OCI-LY7 (cell line): Measurements from ENCODE around the gene GATA6. TPM values are rescaled to one million over a fixed set of nuclear protein-coding genes. Genes with fewer than 3 reads are reported as not detected.

Source experiments
- BruUV-seq: library from RNA; stranded (reverse); fragments of 400-500 nt; replicated peaks from 2 replicates; lab custom pipeline; 2021; lab: Mats Ljungman, UMichigan
- CTCF ChIA-PET: fragments of 300-600 bp; sonication (Branson Sonifier 250); formaldehyde crosslinking; loops from one replicate; lab custom pipeline; 2022; ENCODE audit warnings: antibody characterized with exemption; ENCODE audit not compliant: unreplicated experiment; lab: Charles Lee
- POLR2A ChIA-PET: fragments of 300-600 bp; sonication (Branson Sonifier 250); formaldehyde crosslinking; loops from one replicate; lab custom pipeline; 2022; ENCODE audit warnings: antibody characterized with exemption; lab: Charles Lee
- DNase-seq: peaks from one replicate; pipeline ENCODE4 v3.0.0-alpha.2; 2015; ENCODE audit warnings: low spot score
- H2AFZ ChIP-seq: fragments of 200-600 bp; sonication (generic), shearing (Covaris generic); 2 replicates; pipeline ENCODE4 v1.6.1; 2014; ENCODE audit warnings: mild to moderate bottlenecking, antibody characterized with exemption, low read length, moderate library complexity
- H3K27ac ChIP-seq: fragments of 200-600 bp; sonication (generic); 2 replicates; pipeline ENCODE4 v1.5.1; 2014; ENCODE audit warnings: mixed run types, low read depth, mild to moderate bottlenecking, moderate library complexity, low read length, inconsistent platforms; ENCODE audit not compliant: poor library complexity, severe bottlenecking
- H3K36me3 ChIP-seq: fragments of 200-600 bp; sonication (generic); 2 replicates; pipeline ENCODE4 v1.6.1; 2014; ENCODE audit warnings: mild to moderate bottlenecking, antibody characterized with exemption, low read length, moderate library complexity, mixed read lengths; ENCODE audit not compliant: insufficient read depth
- H3K4me1 ChIP-seq: fragments of 200-600 bp; sonication (generic); 2 replicates; pipeline ENCODE4 v1.5.1; 2014; ENCODE audit warnings: mild to moderate bottlenecking, low read length; ENCODE audit not compliant: insufficient read depth, poor library complexity, severe bottlenecking
- H3K4me2 ChIP-seq: fragments of 200-600 bp; sonication (generic); 2 replicates; pipeline ENCODE4 v1.6.1; 2014; ENCODE audit warnings: mild to moderate bottlenecking, low read length
- H3K4me3 ChIP-seq: fragments of 200-600 bp; sonication (generic); 2 replicates; pipeline ENCODE4 v1.5.1; 2014; ENCODE audit warnings: mild to moderate bottlenecking, low read depth, low read length; ENCODE audit not compliant: poor library complexity, severe bottlenecking
- H3K79me2 ChIP-seq: fragments of 200-600 bp; sonication (generic); 2 replicates; pipeline ENCODE4 v1.6.1; 2016; ENCODE audit warnings: low read depth, mild to moderate bottlenecking, low read length, moderate library complexity, mixed read lengths; ENCODE audit not compliant: insufficient read depth
- H3K9me2 ChIP-seq: fragments of 200-600 bp; sonication (generic); 2 replicates; pipeline ENCODE4 v1.6.1; 2016; ENCODE audit warnings: mild to moderate bottlenecking, low read length, mixed read lengths; ENCODE audit not compliant: insufficient read depth
- H3K9me3 ChIP-seq: fragments of 200-600 bp; sonication (generic); 2 replicates; pipeline ENCODE4 v1.6.1; 2014; ENCODE audit warnings: mild to moderate bottlenecking, mixed run types, low read length, mixed read lengths
- H4K20me1 ChIP-seq: fragments of 200-600 bp; sonication (generic); 2 replicates; pipeline ENCODE4 v1.6.1; 2014; ENCODE audit warnings: mild to moderate bottlenecking, antibody characterized with exemption, low read length, moderate library complexity, mixed read lengths; ENCODE audit not compliant: insufficient read depth
- CTCF ChIP-seq: fragments of 200-600 bp; sonication (generic); conservative IDR thresholded peaks from 2 replicates; pipeline ENCODE4 v1.5.1; 2014; ENCODE audit warnings: mild to moderate bottlenecking, antibody characterized with exemption, low read length, moderate library complexity, mixed read lengths
- EZH2phosphoT487 ChIP-seq: fragments of 200-600 bp; sonication (generic); IDR thresholded peaks from 2 replicates; pipeline ENCODE4 v1.6.1; 2018; ENCODE audit warnings: low read depth, borderline replicate concordance, mild to moderate bottlenecking, mixed run types, antibody characterized with exemption, low read length, moderate library complexity, mixed read lengths
- intact Hi-C: fragments of 100-400 bp; cut with micrococcal nuclease; formaldehyde crosslinking; loops from one replicate; pipeline ENCODE4 v1.10.0; 2022; ENCODE audit not compliant: unreplicated experiment
- total RNA-seq, 2 experiments: library from RNA; depleted of rRNA in 1 of 2; stranded (reverse); fragments of >200 nt in 1 of 2; shearing (Covaris generic) in 1 of 2; gene quantifications; 2 replicates each; pipeline ENCODE4 v1.2.3, GENCODE V29; 2014 to 2022

GATA6 gene
- total RNA-seq, 2 experiments from 2014 or later: not detected

GRCh38 chr18:22164337-22165048 is 4.9 kb upstream of the GATA6 start:
- H2AFZ ChIP-seq: no peak overlapping the region
- BruUV-seq: no TSS peak
- no peaks in the 10 kb centered on the region for H3K9me3 ChIP-seq
- CTCF ChIA-PET: no interaction called here
- H4K20me1 ChIP-seq: no peaks in the 10 kb centered on the region
- POLR2A ChIA-PET: no interaction called here
- intact Hi-C loops: no loop called here
- no peaks in the 10 kb centered on the region for H3K36me3 ChIP-seq
- H3K27ac ChIP-seq: no peak overlapping the region
- DNase-seq: no peak
- H3K79me2 ChIP-seq: no peaks in the 10 kb centered on the region
- no peak overlapping the region for H3K4me3 ChIP-seq
- no peak overlapping the region for H3K4me2 ChIP-seq
- H3K9me2 ChIP-seq: no peaks in the 10 kb centered on the region
- TF ChIP-seq EZH2phosphoT487: no peak
- TF ChIP-seq CTCF: no peak
- H3K4me1 ChIP-seq: no peaks in the 10 kb centered on the region

GRCh38 chr18:22165049-22165602 is 4.3 kb upstream of the GATA6 start:
- TF ChIP-seq EZH2phosphoT487 (no peak), CTCF (no peak)
- ChIA-PET CTCF (no interaction called here), POLR2A (no interaction called here)
- no peak overlapping the region for H2AFZ ChIP-seq
- H3K9me3 ChIP-seq: no peaks in the 10 kb centered on the region
- H3K36me3 ChIP-seq: no peaks in the 10 kb centered on the region
- H3K4me2 ChIP-seq: no peak overlapping the region
- no peaks in the 10 kb centered on the region for H3K79me2 ChIP-seq
- intact Hi-C loops: no loop called here
- H3K4me1 ChIP-seq: no peaks in the 10 kb centered on the region
- no TSS peak for BruUV-seq
- no peak overlapping the region for H3K4me3 ChIP-seq
- no peaks in the 10 kb centered on the region for H4K20me1 ChIP-seq
- H3K27ac ChIP-seq: no peak overlapping the region
- DNase-seq: no peak
- no peaks in the 10 kb centered on the region for H3K9me2 ChIP-seq

GRCh38 chr18:22165603-22166068 is 3.8 kb upstream of the GATA6 start:
- intact Hi-C loops: no loop called here
- Histone ChIP-seq H3K9me3 (no peaks in the 10 kb centered on the region), H3K27ac (no peak overlapping the region), H3K9me2 (no peaks in the 10 kb centered on the region), H3K4me2 (no peak overlapping the region), H2AFZ (no peak overlapping the region), H3K4me1 (no peaks in the 10 kb centered on the region), H4K20me1 (no peaks in the 10 kb centered on the region), H3K4me3 (no peak overlapping the region), H3K79me2 (no peaks in the 10 kb centered on the region), H3K36me3 (no peaks in the 10 kb centered on the region)
- no TSS peak for BruUV-seq
- POLR2A ChIA-PET: no interaction called here
- CTCF ChIA-PET: no interaction called here
- no peak for TF ChIP-seq CTCF
- TF ChIP-seq EZH2phosphoT487: no peak
- no peak for DNase-seq
